Chondrocyte (in vitro differentiated cells): Measurements from ENCODE around the gene RPRD1B. TPM values are rescaled to one million over a fixed set of nuclear protein-coding genes. Genes with fewer than 3 reads are reported as not detected.

Experiments
- DNase-seq: peaks from one replicate; pipeline ENCODE4 v3.0.0; 2021; ENCODE audit warnings: mixed read lengths, low spot score
- H3K27ac Mint-ChIP-seq: one replicate; pipeline ENCODE4 v1.8.0; 2021; ENCODE audit warnings: mild to moderate bottlenecking, moderate library complexity, mixed read lengths; ENCODE audit not compliant: unreplicated experiment
- H3K27me3 Mint-ChIP-seq: 2 replicates; pipeline ENCODE4 v1.8.0; 2021; ENCODE audit warnings: low read depth, mixed read lengths
- H3K36me3 Mint-ChIP-seq: 2 replicates; pipeline ENCODE4 v1.8.0; 2021; ENCODE audit warnings: low read depth, mixed read lengths
- H3K4me1 Mint-ChIP-seq: 2 replicates; pipeline ENCODE4 v1.8.0; 2021; ENCODE audit warnings: low read depth, mild to moderate bottlenecking, mixed read lengths
- H3K4me3 Mint-ChIP-seq: one replicate; pipeline ENCODE4 v1.8.0; 2021; ENCODE audit warnings: mild to moderate bottlenecking, moderate library complexity, mixed read lengths; ENCODE audit not compliant: unreplicated experiment
- H3K9me3 Mint-ChIP-seq: 2 replicates; pipeline ENCODE4 v1.8.0; 2021; ENCODE audit warnings: low read depth, mixed read lengths
- total RNA-seq: library from RNA; stranded (reverse); gene quantifications from 3 replicates; pipeline ENCODE4 v1.2.1, GENCODE V29; 2021
- TF ChIP-seq, protein P1 (sequence below): fragments of 200-600 bp; sonication (generic); IDR thresholded peaks from 2 replicates; pipeline ENCODE4 v1.5.0; 2021; ENCODE audit warnings: antibody characterized with exemption, mild to moderate bottlenecking, moderate library complexity

The RPRD1B gene
- total RNA-seq, 1 donor from 2014 or later = 16.9 TPM

DNA sequence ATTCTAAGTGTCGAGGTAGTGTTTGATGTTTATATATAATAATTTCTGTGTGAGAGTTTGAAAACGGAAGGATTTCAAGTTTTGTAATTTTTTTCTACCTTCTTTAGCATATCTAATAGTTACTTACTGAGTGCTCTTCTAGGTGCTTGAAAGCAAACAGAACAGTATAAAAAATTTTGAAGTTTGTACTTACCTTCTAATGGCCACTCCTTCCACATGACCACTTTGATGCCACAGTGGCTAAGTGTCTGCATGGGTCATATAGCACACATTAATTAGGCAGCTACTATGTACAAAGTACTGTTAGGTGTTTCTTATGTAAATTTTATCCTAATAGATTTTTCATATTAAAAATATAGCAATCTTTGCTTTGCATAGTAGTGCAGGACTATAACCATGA is 21.1 kb downstream of the RPRD1B start:
- H3K4me1 Mint-ChIP-seq = peaks cover 32% of the 10 kb centered on the region

DNA sequence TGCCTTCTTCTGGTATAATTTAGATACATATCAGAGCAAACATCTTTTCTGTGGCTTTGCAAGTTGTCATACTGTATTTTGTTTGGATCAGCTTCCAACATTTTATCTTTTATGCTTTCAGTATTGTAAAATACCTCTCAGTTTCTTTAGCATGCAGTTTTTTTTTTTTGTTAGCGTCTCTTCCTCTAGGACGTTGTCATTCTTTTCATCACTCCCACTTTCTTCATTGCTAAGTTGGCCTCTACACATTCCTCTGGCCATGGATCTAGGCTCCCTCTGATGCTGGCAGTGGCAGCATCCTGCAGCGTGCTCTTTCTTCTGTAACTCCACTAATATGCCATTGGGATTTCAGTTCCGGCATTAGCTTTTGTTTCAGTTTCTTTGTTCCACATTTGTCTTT is 21.7 kb downstream of the RPRD1B start:
- no peak for DNase-seq
- TF ChIP-seq, protein P1, sequence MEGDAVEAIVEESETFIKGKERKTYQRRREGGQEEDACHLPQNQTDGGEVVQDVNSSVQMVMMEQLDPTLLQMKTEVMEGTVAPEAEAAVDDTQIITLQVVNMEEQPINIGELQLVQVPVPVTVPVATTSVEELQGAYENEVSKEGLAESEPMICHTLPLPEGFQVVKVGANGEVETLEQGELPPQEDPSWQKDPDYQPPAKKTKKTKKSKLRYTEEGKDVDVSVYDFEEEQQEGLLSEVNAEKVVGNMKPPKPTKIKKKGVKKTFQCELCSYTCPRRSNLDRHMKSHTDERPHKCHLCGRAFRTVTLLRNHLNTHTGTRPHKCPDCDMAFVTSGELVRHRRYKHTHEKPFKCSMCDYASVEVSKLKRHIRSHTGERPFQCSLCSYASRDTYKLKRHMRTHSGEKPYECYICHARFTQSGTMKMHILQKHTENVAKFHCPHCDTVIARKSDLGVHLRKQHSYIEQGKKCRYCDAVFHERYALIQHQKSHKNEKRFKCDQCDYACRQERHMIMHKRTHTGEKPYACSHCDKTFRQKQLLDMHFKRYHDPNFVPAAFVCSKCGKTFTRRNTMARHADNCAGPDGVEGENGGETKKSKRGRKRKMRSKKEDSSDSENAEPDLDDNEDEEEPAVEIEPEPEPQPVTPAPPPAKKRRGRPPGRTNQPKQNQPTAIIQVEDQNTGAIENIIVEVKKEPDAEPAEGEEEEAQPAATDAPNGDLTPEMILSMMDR = no peak
- no peaks in the 10 kb centered on the region for H3K9me3 Mint-ChIP-seq
- peaks cover 13% of the 10 kb centered on the region for H3K36me3 Mint-ChIP-seq
- H3K27me3 Mint-ChIP-seq = no peaks in the 10 kb centered on the region
- no peak overlapping the region for H3K4me3 Mint-ChIP-seq
- H3K27ac Mint-ChIP-seq = peak overlapping the region; percentile 0
- H3K4me1 Mint-ChIP-seq = peaks cover 32% of the 10 kb centered on the region

More for the DNA sequence above, 21.1 kb downstream of the RPRD1B start:
- Mint-ChIP-seq H3K4me3 (no peak overlapping the region), H3K9me3 (no peaks in the 10 kb centered on the region), H3K27me3 (no peaks in the 10 kb centered on the region), H3K27ac (no peak overlapping the region), H3K36me3 (peaks cover 11% of the 10 kb centered on the region)
- TF ChIP-seq, protein P1 = no peak
- no peak for DNase-seq

DNA sequence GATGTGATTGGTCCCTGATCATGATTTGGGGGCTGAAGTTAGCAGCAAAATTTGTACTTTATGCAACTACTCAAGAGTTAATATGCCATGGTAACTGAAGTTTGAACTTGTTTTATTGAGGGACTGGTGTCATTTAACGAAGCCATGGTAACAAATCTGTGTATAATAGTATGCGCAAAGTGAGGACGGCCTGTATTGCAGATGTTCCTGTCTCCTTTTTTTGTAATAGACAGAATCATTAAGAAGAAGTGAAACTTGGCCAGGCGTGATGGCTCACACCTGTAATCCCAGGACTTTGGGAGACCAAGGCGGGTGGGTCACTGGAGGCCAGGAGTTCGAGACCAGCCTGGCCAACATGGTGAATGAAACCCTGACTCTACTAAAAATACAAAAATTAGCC is 22.3 kb downstream of the RPRD1B start:
- Mint-ChIP-seq H3K27me3 (no peaks in the 10 kb centered on the region), H3K27ac (peak overlapping the region; percentile 0), H3K4me3 (no peak overlapping the region), H3K9me3 (no peaks in the 10 kb centered on the region), H3K36me3 (peaks cover 17% of the 10 kb centered on the region), H3K4me1 (peaks cover 32% of the 10 kb centered on the region)
- DNase-seq = no peak
- TF ChIP-seq, protein P1 = no peak

DNA sequence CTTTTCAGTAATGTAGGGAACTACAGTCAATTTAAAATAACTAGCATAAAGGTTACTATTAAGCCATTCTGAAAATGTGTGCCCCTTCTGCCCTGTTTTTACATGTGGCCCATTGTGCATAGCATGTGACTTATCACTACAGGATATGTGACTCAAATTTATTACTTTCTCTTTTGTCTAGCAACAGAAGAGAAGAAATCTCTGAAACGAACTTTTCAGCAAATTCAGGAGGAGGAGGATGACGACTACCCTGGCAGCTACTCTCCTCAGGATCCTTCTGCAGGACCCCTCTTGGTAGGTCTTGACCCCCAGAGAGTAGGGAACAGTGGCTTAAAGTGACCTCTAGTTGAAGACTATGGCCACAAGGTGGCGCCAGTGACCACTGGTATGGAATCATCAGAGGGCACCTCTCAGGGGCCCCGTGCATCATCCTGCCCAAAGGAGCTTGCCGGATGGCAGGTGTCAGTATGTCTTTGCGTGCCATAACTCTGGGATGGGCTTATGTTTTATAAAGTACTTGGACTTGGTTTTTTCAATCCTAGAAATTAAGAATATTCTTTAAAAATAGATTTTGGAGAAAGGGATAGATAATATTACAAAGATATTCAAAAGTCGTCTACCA is 23.9 kb downstream of the RPRD1B start:
- Mint-ChIP-seq H3K27ac (peak overlapping the region; percentile 38), H3K4me1 (peaks cover 28% of the 10 kb centered on the region), H3K27me3 (no peaks in the 10 kb centered on the region), H3K9me3 (no peaks in the 10 kb centered on the region), H3K4me3 (no peak overlapping the region), H3K36me3 (peaks cover 17% of the 10 kb centered on the region)
- TF ChIP-seq, protein P1 = peak; percentile 100
- DNase-seq = no peak

DNA sequence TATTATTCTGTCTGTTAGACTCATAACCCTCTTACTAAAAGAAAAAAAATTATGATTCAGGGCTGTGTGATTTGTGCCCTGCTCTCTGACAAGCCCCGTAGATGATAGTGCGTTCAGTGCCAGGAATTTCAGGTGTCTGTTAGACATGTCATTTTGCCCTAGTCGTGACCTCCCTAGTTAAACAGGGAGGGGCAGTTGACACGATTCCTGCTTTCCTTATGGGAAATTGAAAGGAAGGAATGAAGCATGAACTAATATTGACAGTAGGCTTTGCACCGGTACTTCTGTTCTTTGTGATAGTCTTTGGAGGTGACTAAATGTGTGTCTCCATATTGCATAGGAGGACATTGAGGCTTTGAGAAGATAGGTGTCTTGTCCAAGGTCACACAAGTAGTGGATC is 26.3 kb downstream of the RPRD1B start:
- no peaks in the 10 kb centered on the region for H3K9me3 Mint-ChIP-seq
- no peak overlapping the region for H3K27ac Mint-ChIP-seq
- no peak overlapping the region for H3K4me3 Mint-ChIP-seq
- peaks cover 22% of the 10 kb centered on the region for H3K36me3 Mint-ChIP-seq
- H3K27me3 Mint-ChIP-seq = no peaks in the 10 kb centered on the region
- TF ChIP-seq, protein P1 = no peak
- DNase-seq = no peak
- peaks cover 31% of the 10 kb centered on the region for H3K4me1 Mint-ChIP-seq
